Trophoblast cell (in vitro differentiated cells and primary cell): ENCODE results near the gene IGLL1.

Source experiments
- DNase-seq, 2 donors: peaks; one replicate each; pipeline ENCODE4 v3.0.0-alpha.2; 2016
- H2AFZ ChIP-seq: 2 replicates; pipeline ENCODE4 v1.6.1; 2013; ENCODE audit warnings: low read length, moderate library complexity, mild to moderate bottlenecking; ENCODE audit not compliant: insufficient read depth, poor library complexity
- H2AK5ac ChIP-seq: 2 replicates; pipeline ENCODE4 v1.6.1; 2013; ENCODE audit warnings: mild to moderate bottlenecking, low read length
- H2BK120ac ChIP-seq: 2 replicates; pipeline ENCODE4 v1.6.1; 2013; ENCODE audit warnings: low read length, mild to moderate bottlenecking, moderate library complexity; ENCODE audit not compliant: insufficient read depth, poor library complexity
- H2BK12ac ChIP-seq: 2 replicates; pipeline ENCODE4 v1.6.1; 2013; ENCODE audit warnings: mild to moderate bottlenecking, low read length, moderate library complexity
- H2BK5ac ChIP-seq: 2 replicates; pipeline ENCODE4 v1.6.1; 2013; ENCODE audit warnings: low read length, low read depth, moderate library complexity, mild to moderate bottlenecking; ENCODE audit not compliant: poor library complexity
- H3K14ac ChIP-seq: 2 replicates; pipeline ENCODE4 v1.6.1; 2013; ENCODE audit warnings: mild to moderate bottlenecking, low read length
- H3K18ac ChIP-seq: 2 replicates; pipeline ENCODE4 v1.6.1; 2013; ENCODE audit warnings: mild to moderate bottlenecking, low read length
- H3K23ac ChIP-seq: 2 replicates; pipeline ENCODE4 v1.6.1; 2013; ENCODE audit warnings: low read length
- H3K27ac ChIP-seq: 2 replicates; pipeline ENCODE4 v1.5.1; 2013; ENCODE audit warnings: low read depth, mild to moderate bottlenecking, inconsistent platforms, low read length, moderate library complexity
- H3K27me3 ChIP-seq: 2 replicates; pipeline ENCODE4 v1.6.1; 2013; ENCODE audit warnings: inconsistent platforms, mild to moderate bottlenecking, low read length, moderate library complexity; ENCODE audit not compliant: insufficient read depth
- H3K36me3 ChIP-seq, 2 experiments: 1 replicate in 1 of 2; 2 replicates in 1 of 2; pipeline ENCODE4 v1.6.1; 2013; ENCODE audit warnings: low read length in 2 of 2, mild to moderate bottlenecking in 2 of 2, moderate library complexity in 1 of 2; ENCODE audit not compliant: insufficient read depth in 2 of 2, control insufficient read depth in 1 of 2
- H3K4ac ChIP-seq: 2 replicates; pipeline ENCODE4 v1.6.1; 2013; ENCODE audit warnings: low read depth, mild to moderate bottlenecking, low read length, moderate library complexity
- H3K4me1 ChIP-seq, 2 experiments: 1 replicate in 1 of 2; 2 replicates in 1 of 2; pipeline ENCODE4 v1.6.1; 2013; ENCODE audit warnings: low read length in 2 of 2, mild to moderate bottlenecking in 2 of 2, moderate library complexity in 1 of 2; ENCODE audit not compliant: insufficient read depth in 2 of 2, control insufficient read depth in 1 of 2
- H3K4me2 ChIP-seq: 2 replicates; pipeline ENCODE4 v1.6.1; 2013; ENCODE audit warnings: inconsistent platforms, mild to moderate bottlenecking, low read length, moderate library complexity
- H3K4me3 ChIP-seq: 2 replicates; pipeline ENCODE4 v1.5.1; 2013; ENCODE audit warnings: mild to moderate bottlenecking, low read depth, low read length, inconsistent platforms
- H3K79me1 ChIP-seq: one replicate; pipeline ENCODE4 v1.6.1; 2013; ENCODE audit warnings: low read length
- H3K79me2 ChIP-seq: 2 replicates; pipeline ENCODE4 v1.6.1; 2013; ENCODE audit warnings: low read length, mild to moderate bottlenecking; ENCODE audit not compliant: control insufficient read depth, insufficient read depth, poor library complexity
- H3K9ac ChIP-seq: 2 replicates; pipeline ENCODE4 v1.6.1; 2013; ENCODE audit warnings: mild to moderate bottlenecking, low read length
- H3K9me3 ChIP-seq: 2 replicates; pipeline ENCODE4 v1.6.1; 2013; ENCODE audit warnings: low read depth, mild to moderate bottlenecking, control low read depth, inconsistent platforms, low read length; ENCODE audit not compliant: insufficient read depth
- H4K12ac ChIP-seq: 2 replicates; pipeline ENCODE4 v1.6.1; 2013; ENCODE audit warnings: low read depth, mild to moderate bottlenecking, low read length, moderate library complexity
- H4K8ac ChIP-seq: 2 replicates; pipeline ENCODE4 v1.6.1; 2013; ENCODE audit warnings: low read depth, mild to moderate bottlenecking, low read length, moderate library complexity
- H4K91ac ChIP-seq: one replicate; pipeline ENCODE4 v1.6.1; 2013; ENCODE audit warnings: low read depth, mild to moderate bottlenecking, low read length, moderate library complexity
- WGBS: extraction: QIAGEN DNeasy Blood & Tissue Kit; methylation state at CpG from one replicate; pipeline ENCODE4 v1.1.7; 2013; ENCODE audit warnings: missing lambda C conversion rate; ENCODE audit not compliant: insufficient read length, insufficient coverage; ENCODE audit errors: extremely low coverage; 5-methylcytosine and 5-hydroxymethylcytosine counted together

Gene IGLL1

DNA sequence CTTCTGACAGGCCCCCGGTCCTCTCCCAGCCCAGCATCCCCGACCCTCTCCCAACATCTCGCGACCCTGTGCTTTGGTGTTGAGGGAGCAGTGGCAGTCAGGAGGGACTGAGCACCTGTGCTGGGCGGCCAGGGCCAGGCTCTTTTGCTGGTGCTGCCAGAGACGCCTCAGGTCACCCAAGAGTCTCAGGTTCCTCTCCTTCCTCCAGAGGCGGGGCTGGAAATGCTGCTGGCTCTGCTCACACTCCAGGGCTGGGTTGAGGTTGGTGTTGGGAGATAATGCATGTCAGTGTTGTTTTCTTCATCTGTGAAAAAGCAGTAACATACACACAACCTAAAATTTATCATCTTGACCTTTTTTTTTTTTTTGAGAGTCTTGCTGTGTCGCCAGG is 1.2 kb upstream of the IGLL1 start:
- no peak overlapping the region for H3K14ac ChIP-seq
- no peak overlapping the region for H3K27ac ChIP-seq
- no CpG with 5 or more reads among the region's 8 CpGs for WGBS
- no peak overlapping the region for H3K4me2 ChIP-seq
- no peak overlapping the region for H2BK120ac ChIP-seq
- H3K9me3 ChIP-seq, result no peaks in the 10 kb centered on the region
- no peaks in the 10 kb centered on the region for H3K27me3 ChIP-seq
- H3K36me3 ChIP-seq, result no peaks in the 10 kb centered on the region
- H3K4ac ChIP-seq, result no peak overlapping the region
- no peaks in the 10 kb centered on the region for H3K79me2 ChIP-seq
- no peak overlapping the region for H3K9ac ChIP-seq
- H3K4me3 ChIP-seq, result no peak overlapping the region
- no peak overlapping the region for H2AK5ac ChIP-seq
- H3K79me1 ChIP-seq, result no peaks in the 10 kb centered on the region
- no peak for DNase-seq
- H2BK5ac ChIP-seq, result no peak overlapping the region
- no peak overlapping the region for H4K8ac ChIP-seq
- H2AFZ ChIP-seq, result no peak overlapping the region
- H4K91ac ChIP-seq, result no peak overlapping the region
- no peak overlapping the region for H3K18ac ChIP-seq
- H2BK12ac ChIP-seq, result no peak overlapping the region
- no peak overlapping the region for H3K23ac ChIP-seq
- peaks cover 0 to 5% of the 10 kb centered on the region in 2 experiments for H3K4me1 ChIP-seq
- H4K12ac ChIP-seq, result no peak overlapping the region

GRCh38 chr22:23580576-23581259 is 628 bp upstream of the IGLL1 start:
- H4K91ac ChIP-seq, result no peak overlapping the region
- H3K4me3 ChIP-seq, result no peak overlapping the region
- H2BK5ac ChIP-seq, result no peak overlapping the region
- H3K27me3 ChIP-seq, result no peaks in the 10 kb centered on the region
- no peak overlapping the region for H2AFZ ChIP-seq
- H2BK120ac ChIP-seq, result no peak overlapping the region
- no peak overlapping the region for H4K12ac ChIP-seq
- no peak overlapping the region for H3K18ac ChIP-seq
- peak in 1 of 2 donors; percentile 58 for DNase-seq
- H2AK5ac ChIP-seq, result no peak overlapping the region
- H4K8ac ChIP-seq, result no peak overlapping the region
- H3K27ac ChIP-seq, result no peak overlapping the region
- no peaks in the 10 kb centered on the region for H3K79me2 ChIP-seq
- no peak overlapping the region for H3K4me2 ChIP-seq
- H3K23ac ChIP-seq, result no peak overlapping the region
- H3K4ac ChIP-seq, result no peak overlapping the region
- peaks cover 0 to 5% of the 10 kb centered on the region in 2 experiments for H3K4me1 ChIP-seq
- no peaks in the 10 kb centered on the region for H3K36me3 ChIP-seq
- H3K14ac ChIP-seq, result no peak overlapping the region
- no peaks in the 10 kb centered on the region for H3K9me3 ChIP-seq
- H3K79me1 ChIP-seq, result no peaks in the 10 kb centered on the region
- no peak overlapping the region for H2BK12ac ChIP-seq
- WGBS, result no CpG with 5 or more reads among the region's 11 CpGs
- H3K9ac ChIP-seq, result no peak overlapping the region

DNA sequence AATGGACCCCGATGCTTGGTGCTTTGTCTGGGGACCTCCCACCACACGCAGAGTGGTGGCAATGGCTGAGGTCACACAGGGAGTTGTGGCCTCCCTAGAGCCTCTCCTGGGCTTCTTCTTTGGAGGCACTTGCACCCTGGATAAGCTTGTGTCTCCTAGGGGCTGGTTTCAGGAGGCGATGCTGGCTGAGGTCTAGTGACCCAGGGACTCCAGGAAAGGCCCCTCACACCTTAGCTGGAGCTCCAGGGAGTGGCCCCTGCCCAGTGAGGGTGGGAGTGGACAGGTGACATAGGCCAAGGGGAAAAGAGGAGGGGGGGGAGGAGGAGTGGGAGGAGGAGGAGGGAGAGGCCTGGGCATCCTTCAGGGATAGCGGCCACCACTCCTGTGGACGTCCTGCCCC is 810 bp downstream of the IGLL1 start:
- H3K4me2 ChIP-seq, result no peak overlapping the region
- H2AK5ac ChIP-seq, result no peak overlapping the region
- no peak overlapping the region for H3K9ac ChIP-seq
- H2AFZ ChIP-seq, result no peak overlapping the region
- DNase-seq, result no peak
- no peak overlapping the region for H4K12ac ChIP-seq
- H3K18ac ChIP-seq, result no peak overlapping the region
- no peaks in the 10 kb centered on the region for H3K9me3 ChIP-seq
- H4K91ac ChIP-seq, result no peak overlapping the region
- WGBS, result no CpG with 5 or more reads among the region's 5 CpGs
- H3K36me3 ChIP-seq, result no peaks in the 10 kb centered on the region
- H2BK5ac ChIP-seq, result no peak overlapping the region
- no peak overlapping the region for H3K4me3 ChIP-seq
- H3K4me1 ChIP-seq, result peaks cover 0 to 5% of the 10 kb centered on the region in 2 experiments
- H2BK12ac ChIP-seq, result no peak overlapping the region
- no peak overlapping the region for H4K8ac ChIP-seq
- no peaks in the 10 kb centered on the region for H3K27me3 ChIP-seq
- no peak overlapping the region for H3K27ac ChIP-seq
- no peaks in the 10 kb centered on the region for H3K79me1 ChIP-seq
- H3K4ac ChIP-seq, result no peak overlapping the region
- H3K79me2 ChIP-seq, result no peaks in the 10 kb centered on the region
- H2BK120ac ChIP-seq, result no peak overlapping the region
- no peak overlapping the region for H3K14ac ChIP-seq
- H3K23ac ChIP-seq, result no peak overlapping the region

- Histone ChIP-seq H3K18ac (no peak overlapping the region), H3K4ac (no peak overlapping the region), H3K14ac (no peak overlapping the region), H2AFZ (no peak overlapping the region), H3K27ac (no peak overlapping the region), H3K4me2 (no peak overlapping the region), H3K36me3 (no peaks in the 10 kb centered on the region), H4K12ac (no peak overlapping the region), H2BK12ac (no peak overlapping the region), H3K79me1 (no peaks in the 10 kb centered on the region), H3K27me3 (no peaks in the 10 kb centered on the region), H2AK5ac (no peak overlapping the region), H3K79me2 (no peaks in the 10 kb centered on the region), H2BK5ac (no peak overlapping the region), H3K23ac (no peak overlapping the region), H4K8ac (no peak overlapping the region), H3K4me3 (no peak overlapping the region), H3K9ac (no peak overlapping the region), H2BK120ac (no peak overlapping the region), H3K9me3 (no peaks in the 10 kb centered on the region), H4K91ac (no peak overlapping the region), H3K4me1 (peaks cover 0 to 5% of the 10 kb centered on the region in 2 experiments)
- no peak for DNase-seq
- no CpG with 5 or more reads among the region's 11 CpGs for WGBS
Observed at GRCh38 chr22:23578306-23578705, 1.8 kb downstream of the IGLL1 start.
